Uterus (tissue), 4 donors: ENCODE data around the gene CAB39L. TPM values are rescaled to one million over a fixed set of nuclear protein-coding genes. Genes with fewer than 3 reads are reported as not detected.

Experiments
- DNase-seq, 2 donors: peaks; one replicate each; pipeline ENCODE4 v3.0.0-alpha.2; 2019 to 2020
- H3K27ac ChIP-seq, 2 donors: fragments of 200-600 bp; sonication (generic); 1 replicate in 1 of 2; 2 replicates in 1 of 2; pipeline ENCODE4 v1.5.1; 2016 to 2018
- H3K27me3 ChIP-seq, 2 donors: fragments of 200-600 bp; sonication (generic); one replicate each; pipeline ENCODE4 v1.5.1; 2018 to 2019; ENCODE audit warnings: control low read depth in 1 of 2
- H3K36me3 ChIP-seq, 2 donors: fragments of 200-600 bp; sonication (generic); one replicate each; pipeline ENCODE4 v1.5.1; 2019; ENCODE audit warnings: control low read depth in 1 of 2
- H3K4me1 ChIP-seq, 2 donors: fragments of 200-600 bp; sonication (generic); one replicate each; pipeline ENCODE4 v1.5.1; 2018 to 2019; ENCODE audit warnings: control low read depth in 1 of 2
- H3K4me3 ChIP-seq, 2 donors: fragments of 200-600 bp; sonication (generic); 1 replicate in 1 of 2; 2 replicates in 1 of 2; pipeline ENCODE4 v1.5.1; 2018 to 2019; ENCODE audit warnings: mild to moderate bottlenecking in 1 of 2
- H3K9me3 ChIP-seq, 2 donors: fragments of 200-600 bp; sonication (generic); one replicate each; pipeline ENCODE4 v1.5.1; 2019; ENCODE audit warnings: control low read depth in 1 of 2
- CTCF ChIP-seq, 4 experiments: fragments of 200-600 bp in 2 of 4; fragments of 450-650 bp in 2 of 4; sonication (generic) in 2 of 4; IDR thresholded peaks; one replicate each; pipeline ENCODE4 v1.5.1; 2016 to 2019; ENCODE audit warnings: antibody characterized with exemption in 4 of 4, mild to moderate bottlenecking in 2 of 4, moderate library complexity in 1 of 4
- POLR2A ChIP-seq, 2 donors: fragments of 450-650 bp; IDR thresholded peaks; one replicate each; pipeline ENCODE4 v1.6.1; 2016; ENCODE audit warnings: antibody characterized with exemption in 2 of 2, mild to moderate bottlenecking in 1 of 2, moderate library complexity in 1 of 2
- intact Hi-C: fragments of 100-400 bp; cut with DNase I; formaldehyde crosslinking; loops from one replicate; pipeline ENCODE4 v1.15.1; 2023; ENCODE audit warnings: low total_unique reads
- total RNA-seq, 4 donors: library from RNA; depleted of rRNA in 3 of 4; stranded (reverse); fragments of >200 nt in 3 of 4; gene quantifications; one replicate each; pipeline versions ENCODE4 v1.1.0 to v1.2.4, GENCODE V29; 2014 to 2023
- donor health status: DM: yes; HTN: yes; CAD: no.

The CAB39L gene
- total RNA-seq, 4 donors from 2014 or later: 12.0 to 24.7 (median 18.5) TPM

GRCh38 chr13:49419276-49419675 lies 24.6 kb downstream of the CAB39L start:
- H3K27me3 ChIP-seq: no peaks in the 10 kb centered on the region
- no peaks in the 10 kb centered on the region for H3K36me3 ChIP-seq
- TF ChIP-seq CTCF (IDR thresholded peaks at IDR 0.05): no peak
- TF ChIP-seq POLR2A (IDR thresholded peaks at IDR 0.05): no peak
- intact Hi-C loops: no loop called here
- H3K27ac ChIP-seq: no peak overlapping the region
- no peak overlapping the region for H3K4me3 ChIP-seq
- no peaks in the 10 kb centered on the region for H3K4me1 ChIP-seq
- no peaks in the 10 kb centered on the region for H3K9me3 ChIP-seq
- no peak for DNase-seq

DNA sequence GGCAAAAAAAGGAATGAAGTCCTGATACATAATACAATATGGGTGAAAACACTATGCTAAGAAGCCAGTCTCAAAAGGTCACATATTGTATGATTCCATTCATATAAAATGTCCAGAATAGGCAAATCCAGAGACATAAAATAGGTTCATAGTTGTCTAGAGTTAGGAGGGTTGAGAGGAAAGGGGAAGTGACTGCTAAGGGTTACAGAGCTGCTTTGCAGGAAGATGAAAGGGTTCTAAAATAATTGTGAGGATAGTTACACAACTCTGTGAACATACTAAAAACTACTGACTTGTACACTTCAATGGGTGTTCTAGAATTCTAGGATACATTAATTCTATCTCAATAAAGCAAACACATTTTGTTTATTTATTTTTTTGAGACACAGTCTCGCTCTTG lies 25.7 kb downstream of the CAB39L start:
- no peak overlapping the region for H3K4me3 ChIP-seq
- TF ChIP-seq CTCF (IDR thresholded peaks at IDR 0.05) (no peak), POLR2A (IDR thresholded peaks at IDR 0.05) (no peak)
- no peak for DNase-seq
- H3K27ac ChIP-seq: no peak overlapping the region
- H3K36me3 ChIP-seq: no peaks in the 10 kb centered on the region
- no peaks in the 10 kb centered on the region for H3K4me1 ChIP-seq
- intact Hi-C loops: no loop called here
- H3K9me3 ChIP-seq: no peaks in the 10 kb centered on the region
- no peaks in the 10 kb centered on the region for H3K27me3 ChIP-seq

DNA sequence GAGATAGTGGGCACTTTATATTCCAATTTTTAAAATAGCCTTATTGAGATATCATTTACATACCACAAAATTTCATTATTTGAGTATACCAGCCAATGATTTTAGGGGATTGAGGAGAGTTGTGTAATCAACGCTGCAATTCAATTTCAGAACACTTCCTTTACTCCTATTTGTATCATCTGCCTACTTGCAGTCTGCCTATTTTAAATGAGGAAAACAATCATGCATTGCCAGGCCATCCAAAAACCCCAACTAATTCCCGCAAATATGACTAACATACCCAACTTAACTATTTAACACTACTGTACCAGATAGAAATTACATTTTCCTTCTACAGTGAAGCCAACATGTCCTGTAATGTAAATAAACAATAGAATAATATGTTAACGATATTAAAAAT lies 26.7 kb downstream of the CAB39L start:
- Histone ChIP-seq H3K9me3 (no peaks in the 10 kb centered on the region), H3K4me3 (no peak overlapping the region), H3K27ac (no peak overlapping the region), H3K36me3 (no peaks in the 10 kb centered on the region), H3K27me3 (no peaks in the 10 kb centered on the region), H3K4me1 (no peaks in the 10 kb centered on the region)
- DNase-seq: no peak
- intact Hi-C loops: no loop called here
- TF ChIP-seq CTCF (IDR thresholded peaks at IDR 0.05): no peak
- TF ChIP-seq POLR2A (IDR thresholded peaks at IDR 0.05): no peak

- H3K4me1 ChIP-seq: no peaks in the 10 kb centered on the region
Observed at GRCh38 chr13:49412749-49413148, 31.1 kb downstream of the CAB39L start.

DNA sequence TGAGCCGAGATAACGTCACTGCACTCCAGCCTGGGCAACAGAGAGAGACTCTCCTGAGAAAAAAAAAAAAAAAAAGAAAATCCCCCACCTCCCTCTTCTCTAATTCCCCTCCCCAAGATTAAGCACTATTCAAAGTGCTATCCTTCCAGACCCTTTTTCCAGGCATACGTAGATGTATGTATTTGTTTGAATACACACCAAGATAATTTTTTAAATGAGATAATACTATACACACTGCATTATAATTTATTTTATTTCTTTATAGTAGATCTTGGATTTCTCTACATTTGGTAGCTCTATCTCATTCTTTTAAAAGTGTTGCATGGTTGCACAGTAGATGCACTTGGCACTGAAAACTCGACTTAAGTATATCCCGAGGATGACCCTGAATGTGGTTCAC lies 32.5 kb downstream of the CAB39L start:
- TF ChIP-seq POLR2A (IDR thresholded peaks at IDR 0.05) (no peak), CTCF (IDR thresholded peaks at IDR 0.05) (no peak)
- intact Hi-C loops: no loop called here
- DNase-seq: no peak
- Histone ChIP-seq H3K4me3 (no peak overlapping the region), H3K9me3 (no peaks in the 10 kb centered on the region), H3K27me3 (no peaks in the 10 kb centered on the region), H3K27ac (no peak overlapping the region), H3K4me1 (no peaks in the 10 kb centered on the region), H3K36me3 (no peaks in the 10 kb centered on the region)

More at GRCh38 chr13:49412749-49413148, 31.1 kb downstream of the CAB39L start:
- TF ChIP-seq POLR2A (IDR thresholded peaks at IDR 0.05) (no peak), CTCF (IDR thresholded peaks at IDR 0.05) (no peak)
- Histone ChIP-seq H3K27me3 (no peaks in the 10 kb centered on the region), H3K4me3 (no peak overlapping the region), H3K36me3 (no peaks in the 10 kb centered on the region), H3K27ac (no peak overlapping the region), H3K9me3 (no peaks in the 10 kb centered on the region)
- DNase-seq: no peak
- intact Hi-C loops: no loop called here
